Body of pancreas (tissue), 4 donors: Measurements from ENCODE around the gene PHETA2. TPM values are rescaled to one million over a fixed set of nuclear protein-coding genes. Genes with fewer than 3 reads are reported as not detected.

ENCODE experiments used
- ATAC-seq: fragments of 150-250 bp; one replicate; pipeline ENCODE4 v1.9.1; 2016
- DNase-seq, 4 donors: peaks; one replicate each; pipeline ENCODE4 v3.0.0-alpha.2; 2019
- H3K27ac ChIP-seq, 4 donors: fragments of 200-600 bp; sonication (generic); 1 replicate in 3 of 4; 2 replicates in 1 of 4; pipeline versions ENCODE4 v1.5.1 to v1.6.1; 2016 to 2019; ENCODE audit warnings: mild to moderate bottlenecking in 1 of 4, mixed read lengths in 1 of 4, moderate library complexity in 1 of 4
- H3K27me3 ChIP-seq, 2 donors: fragments of 200-600 bp; sonication (generic); one replicate each; pipeline ENCODE4 v1.6.0; 2016; ENCODE audit warnings: mild to moderate bottlenecking in 1 of 2
- H3K36me3 ChIP-seq, 2 donors: fragments of 200-600 bp; sonication (generic); replicated peaks in 1 of 2; 2 replicates each; pipeline ENCODE4 v1.5.1; 2016; ENCODE audit warnings: low read depth in 2 of 2; ENCODE audit not compliant: insufficient read depth in 1 of 2
- H3K4me1 ChIP-seq: fragments of 200-600 bp; sonication (generic); one replicate; pipeline ENCODE4 v1.6.0; 2016
- H3K4me3 ChIP-seq, 2 donors: fragments of 200-600 bp; sonication (generic); 1 replicate in 1 of 2; 2 replicates in 1 of 2; pipeline ENCODE4 v1.5.1; 2016 to 2019
- H3K9me3 ChIP-seq, 3 donors: fragments of 200-600 bp; sonication (generic); 1 replicate in 2 of 3; 2 replicates in 1 of 3; pipeline ENCODE4 v1.5.1; 2016
- CTCF ChIP-seq, 7 experiments: fragments of 450-650 bp in 4 of 7; fragments of 200-600 bp in 3 of 7; sonication (generic) in 3 of 7; IDR thresholded peaks; one replicate each; pipeline ENCODE4 v1.5.1; 2016 to 2019; ENCODE audit warnings: antibody characterized with exemption in 7 of 7
- POLR2A ChIP-seq, 3 donors: fragments of 450-650 bp; IDR thresholded peaks; one replicate each; pipeline ENCODE4 v1.6.1; 2016; ENCODE audit warnings: antibody characterized with exemption in 3 of 3, mild to moderate bottlenecking in 2 of 3
- WGBS, 2 donors: methylation state at CpG; one replicate each; pipeline ENCODE4 v1.1.5; 2017; 5-methylcytosine and 5-hydroxymethylcytosine counted together
- intact Hi-C: fragments of 100-400 bp; cut with DNase I; formaldehyde crosslinking; loops from one replicate; pipeline ENCODE4 v1.15.1; 2023
- total RNA-seq, 2 donors: library from RNA; depleted of rRNA; stranded (reverse); fragments of >200 nt; gene quantifications; one replicate each; pipeline ENCODE4 v1.1.0, GENCODE V29; 2016

The PHETA2 gene
- total RNA-seq, 2 donors from 2014 or later, result 9.2 to 12.2 TPM

DNA sequence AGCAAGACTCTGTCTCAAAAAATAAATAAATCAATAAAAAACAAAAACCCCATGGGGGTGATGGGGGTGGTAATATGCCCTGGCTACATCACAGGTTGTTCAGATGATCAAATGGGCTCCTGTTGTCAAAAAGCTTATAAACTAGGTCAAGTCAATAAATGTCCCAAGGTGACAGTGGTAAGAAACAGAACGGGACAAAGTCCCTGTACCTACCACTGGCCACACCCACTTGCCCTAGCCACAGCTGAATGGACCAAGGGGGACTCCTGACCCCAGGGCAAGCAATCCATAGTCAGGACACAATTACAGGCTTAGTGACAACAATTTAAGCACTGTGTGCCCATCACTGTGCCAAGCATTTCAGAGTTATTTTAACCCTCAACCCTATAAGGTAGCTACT lies 9.4 kb upstream of the PHETA2 start:
- ATAC-seq (no peak), DNase-seq (no peak)
- 22 to 64% methylated on average over 1 of the region's 1 CpG for WGBS, 2 donors
- no peaks in the 10 kb centered on the region for H3K27me3 ChIP-seq
- TF ChIP-seq CTCF (IDR thresholded peaks at IDR 0.05), result no peak
- TF ChIP-seq POLR2A (IDR thresholded peaks at IDR 0.05), result no peak
- no peak overlapping the region for H3K27ac ChIP-seq
- no peaks in the 10 kb centered on the region for H3K9me3 ChIP-seq
- H3K36me3 ChIP-seq, result no peaks in the 10 kb centered on the region
- intact Hi-C loops, result no loop called here
- H3K4me3 ChIP-seq, result no peak overlapping the region
- peaks cover 1% of the 10 kb centered on the region for H3K4me1 ChIP-seq

- DNase-seq (no peak), ATAC-seq (no peak)
- Histone ChIP-seq H3K36me3 (no peaks in the 10 kb centered on the region), H3K27ac (no peak overlapping the region), H3K9me3 (no peaks in the 10 kb centered on the region), H3K4me3 (no peak overlapping the region), H3K27me3 (no peaks in the 10 kb centered on the region), H3K4me1 (peaks cover 9% of the 10 kb centered on the region)
- 85 to 91% methylated on average over 12 of the region's 13 CpGs for WGBS, 2 donors
- TF ChIP-seq POLR2A (IDR thresholded peaks at IDR 0.05), result no peak
- TF ChIP-seq CTCF (IDR thresholded peaks at IDR 0.05), result no peak
- intact Hi-C loops, result no loop called here
These were observed 8.5 kb upstream of the PHETA2 start for GRCh38 chr22:42065438-42066125.

- TF ChIP-seq CTCF (IDR thresholded peaks at IDR 0.05), result no peak
- no peak for TF ChIP-seq POLR2A (IDR thresholded peaks at IDR 0.05)
- WGBS, 2 donors, result 93 to 97% methylated on average over 4 to 7 of the region's 7 CpGs
- Histone ChIP-seq H3K9me3 (no peaks in the 10 kb centered on the region), H3K36me3 (no peaks in the 10 kb centered on the region), H3K27ac (no peak overlapping the region), H3K27me3 (no peaks in the 10 kb centered on the region), H3K4me3 (no peak overlapping the region), H3K4me1 (peaks cover 12% of the 10 kb centered on the region)
- no peak for DNase-seq
- intact Hi-C loops, result no loop called here
- ATAC-seq, result no peak
These were observed 7.8 kb upstream of the PHETA2 start for GRCh38 chr22:42066126-42066761.

- no peak overlapping the region for H3K4me3 ChIP-seq
- no peak for TF ChIP-seq CTCF (IDR thresholded peaks at IDR 0.05)
- no peaks in the 10 kb centered on the region for H3K27me3 ChIP-seq
- intact Hi-C loops, result no loop called here
- ATAC-seq (no peak), DNase-seq (no peak)
- H3K9me3 ChIP-seq, result no peaks in the 10 kb centered on the region
- no peaks in the 10 kb centered on the region for H3K36me3 ChIP-seq
- no peak overlapping the region for H3K27ac ChIP-seq
- 94 to 100% methylated on average over 1 to 10 of the region's 10 CpGs for WGBS, 2 donors
- H3K4me1 ChIP-seq, result peaks cover 18% of the 10 kb centered on the region
These were observed 7.1 kb upstream of the PHETA2 start for GRCh38 chr22:42066937-42067336.
